ENCODE data around the gene CLDN18. TPM values are rescaled to one million over a fixed set of nuclear protein-coding genes. Genes with fewer than 3 reads are reported as not detected.

CLDN18 gene
- total and polyA plus RNA-seq, 2 of the 8 experiments (the other 6 are each of a cell fraction or from before 2014, with no cell fraction given): not detected

- no peaks in the 10 kb centered on the region for H3K4me1 ChIP-seq (replicated peaks in 1 of 4; ENCODE audit: control insufficient read depth in 3 of 4, insufficient read depth in 4 of 4, low read length in 3 of 4)
- no peaks in the 10 kb centered on the region for H3K79me1 ChIP-seq (ENCODE audit: low read depth, low read length)
- H2AK5ac ChIP-seq (ENCODE audit: low read depth, low read length): no peak overlapping the region
- H3K27me3 ChIP-seq (replicated peaks in 1 of 4; ENCODE audit: control insufficient read depth in 3 of 4, extremely low read depth in 1 of 4, insufficient read depth in 3 of 4, low read length in 3 of 4): no peaks in the 10 kb centered on the region
- no peak overlapping the region for H4K91ac ChIP-seq (replicated peaks; ENCODE audit: insufficient read length, low read length)
- no peak overlapping the region for H2BK5ac ChIP-seq (ENCODE audit: low read depth, low read length)
- no peak overlapping the region for H2BK20ac ChIP-seq (ENCODE audit: low read length)
- H3K23me2 ChIP-seq (ENCODE audit: low read depth, low read length): peaks cover 2% of the 10 kb centered on the region; the same call in 1 of the 2 replicates
- H3K9ac ChIP-seq (replicated peaks in 1 of 4; ENCODE audit: extremely low read depth in 1 of 4, low read depth in 3 of 4, low read length in 3 of 4): no peak overlapping the region
- H3K27ac ChIP-seq (ENCODE audit: low read depth, low read length): no peak overlapping the region
- ChIA-PET CTCF (ENCODE audit: partially characterized antibody) (no interaction called here), POLR2A (ENCODE audit: partially characterized antibody) (no interaction called here)
- no peak overlapping the region for H4K5ac ChIP-seq (ENCODE audit: insufficient read length, low read depth, low read length)
- H3K23ac ChIP-seq (ENCODE audit: insufficient read length): no peak overlapping the region
- H3K14ac ChIP-seq (ENCODE audit: insufficient read length): no peak overlapping the region
- no peak overlapping the region for H3K18ac ChIP-seq (ENCODE audit: extremely low read depth, low read length)
- no peak overlapping the region for H3K4ac ChIP-seq (replicated peaks; ENCODE audit: insufficient read length, low read depth, low read length)
- H2BK15ac ChIP-seq (ENCODE audit: low read length): no peak overlapping the region
- no peak overlapping the region for H3K4me2 ChIP-seq (ENCODE audit: insufficient read depth in 1 of 2, low read depth in 2 of 2, low read length in 2 of 2)
- H2BK12ac ChIP-seq (ENCODE audit: low read depth, low read length): no peak overlapping the region
- WGBS, 2 experiments (ENCODE audit: extremely low coverage in 1 of 2, insufficient coverage in 1 of 2, insufficient read length in 1 of 2, insufficient replicate concordance in 2 of 2, low coverage in 1 of 2, low lambda C conversion rate in 2 of 2, missing lambda C conversion rate in 1 of 2): 91% methylated on average over 2 of the region's 2 CpGs; no CpG with 5 or more reads in 1 of the 2 experiments
- H4K8ac ChIP-seq (ENCODE audit: extremely low read depth, insufficient read depth, low read length): no peak overlapping the region
- no peaks in the 10 kb centered on the region for H3K9me3 ChIP-seq (ENCODE audit: insufficient read depth in 2 of 2, low read depth in 1 of 2, low read length in 1 of 2)
- no peaks in the 10 kb centered on the region for H4K20me1 ChIP-seq (replicated peaks in 1 of 2; ENCODE audit: control insufficient read depth in 1 of 2, insufficient read depth in 2 of 2, low read length in 2 of 2)
- H2AFZ ChIP-seq (ENCODE audit: low read length): no peak overlapping the region
- H3K36me3 ChIP-seq (ENCODE audit: control insufficient read depth in 2 of 4, insufficient read depth in 4 of 4, low read length in 3 of 4): no peaks in the 10 kb centered on the region
- no peak overlapping the region for H3K56ac ChIP-seq (replicated peaks; ENCODE audit: insufficient read length, low read depth, low read length)
- H3K4me3 ChIP-seq (ENCODE audit: extremely low read depth in 1 of 4, insufficient read depth in 2 of 4, low read depth in 3 of 4, low read length in 4 of 4): no peak overlapping the region
- DNase-seq (ENCODE audit: low read depth in 1 of 2, low spot score in 2 of 2) (no peak), FAIRE-seq (no peak)
- no peaks in the 10 kb centered on the region for H3K79me2 ChIP-seq (ENCODE audit: control insufficient read depth in 1 of 2, insufficient read depth in 2 of 2, low read length in 2 of 2)
- H2BK120ac ChIP-seq (replicated peaks; ENCODE audit: low read depth, low read length): no peak overlapping the region
- TF ChIP-seq JUN (IDR thresholded peaks at IDR 0.05; ENCODE audit: low read depth, low read length): no peak
- no peak for TF ChIP-seq PHF8 (conservative IDR thresholded peaks at IDR 0.05; ENCODE audit: low read depth, low read length)
- TF ChIP-seq KDM1A (IDR thresholded peaks at IDR 0.05; ENCODE audit: borderline replicate concordance, low read length): no peak
- no peak for TF ChIP-seq CTCF (IDR thresholded peaks at IDR 0.05; ENCODE audit: control extremely low read depth in 1 of 3, insufficient read depth in 1 of 3, low read depth in 1 of 3, low read length in 3 of 3)
- TF ChIP-seq RFX5 (IDR thresholded peaks at IDR 0.05; ENCODE audit: borderline replicate concordance, low read depth, low read length): no peak
- TF ChIP-seq, protein P1, sequence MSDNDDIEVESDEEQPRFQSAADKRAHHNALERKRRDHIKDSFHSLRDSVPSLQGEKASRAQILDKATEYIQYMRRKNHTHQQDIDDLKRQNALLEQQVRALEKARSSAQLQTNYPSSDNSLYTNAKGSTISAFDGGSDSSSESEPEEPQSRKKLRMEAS (IDR thresholded peaks at IDR 0.05): no peak
These were observed 6.9 kb upstream of the CLDN18 start for GRCh38 chr3:138003069-138003468.
